Right lobe of liver (tissue), 6 donors: ENCODE measurements around the gene MRPL20. TPM values are rescaled to one million over a fixed set of nuclear protein-coding genes. Genes with fewer than 3 reads are reported as not detected.
"Not testable (repeated sequence)": the region's sequence is repeated elsewhere in the genome, so short reads cannot be mapped to it uniquely, and the experiment has no call there.

Source experiments
- ATAC-seq, 4 donors: fragments of 200-7000 bp; cut with Tn5 transposase; one replicate each; pipeline ENCODE4 v1.9.1; 2020; ENCODE audit warnings: mild to moderate bottlenecking in 4 of 4, moderate library complexity in 4 of 4
- DNase-seq, 3 donors: peaks; one replicate each; pipeline ENCODE4 v3.0.0-alpha.2; 2020
- H3K27ac ChIP-seq, 3 donors: fragments of 200-600 bp; one replicate each; pipeline ENCODE4 v1.8.0; 2022
- H3K27me3 ChIP-seq, 2 donors: fragments of 200-600 bp; one replicate each; pipeline ENCODE4 v1.8.0; 2022
- H3K36me3 ChIP-seq, 4 donors: fragments of 200-600 bp; sonication (generic) in 1 of 4; one replicate each; pipeline versions ENCODE4 v1.5.1 to v1.8.0; 2017 to 2022; ENCODE audit warnings: control low read depth in 1 of 4
- H3K4me1 ChIP-seq, 4 donors: fragments of 200-600 bp; sonication (generic) in 1 of 4; one replicate each; pipeline versions ENCODE4 v1.5.1 to v1.8.0; 2017 to 2022; ENCODE audit warnings: control low read depth in 1 of 4
- H3K4me3 ChIP-seq, 3 donors: fragments of 200-600 bp; one replicate each; pipeline ENCODE4 v1.8.0; 2022
- H3K9me3 ChIP-seq, 4 donors: fragments of 200-600 bp; sonication (generic) in 1 of 4; one replicate each; pipeline versions ENCODE4 v1.5.1 to v1.8.0; 2017 to 2022; ENCODE audit warnings: control low read depth in 1 of 4
- CTCF ChIP-seq, 4 donors: fragments of 200-600 bp in 3 of 4; fragments of 450-650 bp in 1 of 4; IDR thresholded peaks; one replicate each; pipeline versions ENCODE4 v1.5.1 to v1.8.0; 2016 to 2022; ENCODE audit warnings: antibody characterized with exemption in 4 of 4, mild to moderate bottlenecking in 2 of 4
- POLR2A ChIP-seq: fragments of 450-650 bp; IDR thresholded peaks from one replicate; pipeline ENCODE4 v1.6.1; 2017; ENCODE audit warnings: antibody characterized with exemption, mild to moderate bottlenecking
- WGBS: methylation state at CpG from one replicate; pipeline ENCODE4 v1.1.6; 2018; ENCODE audit warnings: low coverage, low lambda C conversion rate; ENCODE audit not compliant: insufficient coverage; ENCODE audit errors: missing lambda C conversion rate; 5-methylcytosine and 5-hydroxymethylcytosine counted together
- intact Hi-C, 2 donors: fragments of 100-400 bp; cut with DNase I; formaldehyde crosslinking; loops; one replicate each; pipeline versions ENCODE4 v1.11.2 to v1.14.1; 2022
- total RNA-seq, 6 experiments: library from RNA; depleted of rRNA in 2 of 6; stranded (reverse); fragments of >200 nt in 2 of 6; fragmentation: NEBNext Ultra II Directional in 3 of 6; extraction: Animal tissue kit (Norgen Biotek cat#: 25700) in 3 of 6; gene quantifications; one replicate each; pipeline versions ENCODE4 v1.1.0 to v1.2.4, GENCODE V29; 2016 to 2023
- donor health status: DM: no; HTN: yes; CAD: no.
- donor health status: DM: no; HTN: no; CAD: no.
- donor health status: DM: no; HTN: no; CAD: no.
- donor health status: DM: no; HTN: yes; CAD: no.
- donor health status: DM: no; HTN: yes; CAD: no.

MRPL20 gene
- total RNA-seq, 6 experiments from 2014 or later = 44.1 to 91.2 (median 56.5) TPM

- Histone ChIP-seq H3K9me3 (no peaks in the 10 kb centered on the region), H3K4me3 (peak overlapping the region; percentile 35 to 56 (median 53)), H3K36me3 (no peaks in the 10 kb centered on the region), H3K4me1 (peaks cover 0 to 60% (median 28%) of the 10 kb centered on the region in 4 donors), H3K27me3 (no peaks in the 10 kb centered on the region), H3K27ac (peak overlapping the region; percentile 53 to 84 (median 69))
- WGBS = no CpG with 5 or more reads among the region's 18 CpGs
- intact Hi-C loops = no loop called here
- TF ChIP-seq CTCF (IDR thresholded peaks at IDR 0.05) = no peak
- TF ChIP-seq POLR2A = no peak
- DNase-seq (peak in 2 of 3 donors; percentile 41 to 54), ATAC-seq (peak in 1 of 4 donors; percentile 0)
Observed at GRCh38 chr1:1430992-1431844, 24.1 kb upstream of the MRPL20 start.

GRCh38 chr1:1430114-1430982 is 23.3 kb upstream of the MRPL20 start:
- H3K27me3 ChIP-seq = no peaks in the 10 kb centered on the region
- peak overlapping the region; percentile 21 to 84 (median 53) for H3K27ac ChIP-seq
- no peaks in the 10 kb centered on the region for H3K36me3 ChIP-seq
- no peak overlapping the region for H3K4me3 ChIP-seq
- ATAC-seq (peak; percentile 1 to 21 (median 13)), DNase-seq (peak; percentile 68 to 81 (median 73))
- peaks cover 0 to 54% (median 26%) of the 10 kb centered on the region in 4 donors for H3K4me1 ChIP-seq
- intact Hi-C loops = no loop called here
- TF ChIP-seq POLR2A = no peak
- peak in 1 of 4 donors; percentile 13 for TF ChIP-seq CTCF (IDR thresholded peaks at IDR 0.05)
- no peaks in the 10 kb centered on the region for H3K9me3 ChIP-seq
- WGBS = 33% methylated on average over 2 of the region's 35 CpGs

GRCh38 chr1:1429671-1430073 is 22.6 kb upstream of the MRPL20 start:
- Histone ChIP-seq H3K4me3 (no peak overlapping the region), H3K9me3 (no peaks in the 10 kb centered on the region), H3K27ac (peak overlapping the region in 2 of 3 donors; percentile 53 to 84), H3K36me3 (no peaks in the 10 kb centered on the region), H3K27me3 (no peaks in the 10 kb centered on the region), H3K4me1 (peaks cover 0 to 47% (median 23%) of the 10 kb centered on the region in 4 donors)
- intact Hi-C loops = no loop called here
- 29% methylated on average over 6 of the region's 6 CpGs for WGBS
- DNase-seq (peak in 1 of 3 donors; percentile 56), ATAC-seq (peak in 3 of 4 donors; percentile 5 to 30 (median 14))
- no peak for TF ChIP-seq POLR2A
- no peak for TF ChIP-seq CTCF (IDR thresholded peaks at IDR 0.05)

- H3K27ac ChIP-seq, intact Hi-C loops: not testable (repeated sequence)
Observed at GRCh38 chr1:1428967-1429366, 21.9 kb upstream of the MRPL20 start.

More at GRCh38 chr1:1428967-1429366, 21.9 kb upstream of the MRPL20 start:
- ATAC-seq, DNase-seq, H3K4me3 ChIP-seq, H3K36me3 ChIP-seq, H3K27me3 ChIP-seq, H3K9me3 ChIP-seq: not testable (repeated sequence)
- peaks cover 0 to 40% (median 19%) of the 10 kb centered on the region in 4 donors for H3K4me1 ChIP-seq
- 95% methylated on average over 4 of the region's 6 CpGs for WGBS
